ENCODE measurements around the gene PRLH. TPM values are rescaled to one million over a fixed set of nuclear protein-coding genes. Genes with fewer than 3 reads are reported as not detected.
A peak's percentile ranks its signal among the peaks of the same experiment; 100 is the strongest.

The PRLH gene
- polyA plus RNA-seq, 2 of the 4 experiments (the other 2 are of a cell fraction) = not detected

DNA sequence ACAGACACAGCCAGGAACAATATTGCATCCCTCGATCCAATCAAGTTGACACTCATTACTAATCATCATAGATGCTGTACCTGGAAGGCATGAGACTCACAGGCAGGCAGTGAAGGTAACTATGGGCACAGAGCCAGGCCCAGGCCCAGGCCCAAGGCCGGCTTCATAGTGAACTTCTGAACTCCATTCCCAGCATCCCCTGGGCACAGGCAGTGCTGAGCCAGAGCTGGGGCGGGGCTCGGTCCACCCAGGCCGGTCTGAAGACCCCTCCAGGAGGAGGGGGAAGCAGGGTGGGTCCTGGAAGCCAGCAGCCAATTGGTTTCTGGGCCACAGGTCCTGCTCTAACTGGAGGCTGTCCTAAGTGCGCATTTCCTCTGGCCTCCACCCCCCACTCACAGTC is 41.7 kb upstream of the PRLH start (continued):
- TF ChIP-seq EP300 (IDR thresholded peaks at IDR 0.05) = no peak
- no peak for TF ChIP-seq ESRRA (IDR thresholded peaks at IDR 0.05; ENCODE audit: borderline replicate concordance, low read length)
- TF ChIP-seq POLR2AphosphoS2 (conservative IDR thresholded peaks at IDR 0.05; ENCODE audit: low read length) = no peak
- TF ChIP-seq, protein P1, sequence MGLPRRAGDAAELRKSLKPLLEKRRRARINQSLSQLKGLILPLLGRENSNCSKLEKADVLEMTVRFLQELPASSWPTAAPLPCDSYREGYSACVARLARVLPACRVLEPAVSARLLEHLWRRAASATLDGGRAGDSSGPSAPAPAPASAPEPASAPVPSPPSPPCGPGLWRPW (IDR thresholded peaks at IDR 0.05) = no peak

DNA sequence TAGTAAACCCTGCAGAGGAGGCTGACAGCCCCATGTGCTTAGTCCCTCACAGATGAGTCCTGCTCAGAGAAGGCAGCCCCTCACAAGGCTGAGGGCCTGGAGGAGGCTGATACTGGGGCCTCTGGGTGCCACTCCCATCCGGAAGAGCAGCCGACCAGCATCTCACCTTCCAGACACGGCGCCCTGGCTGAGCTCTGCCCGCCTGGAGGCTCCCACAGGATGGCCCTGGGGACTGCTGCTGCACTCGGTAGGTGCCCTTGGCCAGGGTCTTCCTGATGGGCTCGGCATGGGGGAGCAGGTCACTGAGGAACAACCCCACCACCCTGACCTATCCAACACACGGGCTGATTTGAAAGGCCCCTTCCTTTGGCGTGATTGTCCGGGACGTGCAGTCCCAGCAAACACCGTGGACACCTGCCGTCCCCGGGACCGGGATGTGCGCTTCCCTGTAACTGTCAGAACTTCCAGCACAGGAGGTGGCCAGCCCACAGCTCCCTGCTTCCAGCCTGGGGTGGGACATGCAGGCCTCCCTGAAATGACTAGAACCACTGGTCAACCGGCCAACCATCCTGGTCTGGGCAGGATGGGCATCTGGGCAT is 40.7 kb upstream of the PRLH start:
- ATAC-seq = peak; percentile 14 to 28; a peak in 3 of 6 replicates

DNA sequence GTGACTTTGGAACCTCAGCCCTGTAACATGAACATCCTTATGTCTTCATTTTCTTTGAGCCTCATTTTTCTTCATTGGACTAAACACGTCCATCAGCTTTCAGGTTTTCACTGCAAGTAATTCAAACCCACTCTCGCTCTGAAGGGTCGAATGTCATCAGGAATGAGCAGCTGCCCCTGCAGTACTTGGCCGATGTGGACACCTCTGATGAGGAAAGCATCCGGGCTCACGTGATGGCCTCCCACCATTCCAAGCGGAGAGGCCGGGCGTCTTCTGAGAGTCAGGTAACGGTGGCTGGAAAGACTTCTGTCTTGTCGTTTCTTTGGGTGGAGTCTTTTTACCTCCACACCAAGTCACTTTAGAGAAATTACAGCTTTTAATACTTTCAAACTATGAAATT is 39.1 kb upstream of the PRLH start:
- DNase-seq (ENCODE audit: low read depth in 1 of 2, low spot score in 1 of 2) (no peak), ATAC-seq (no peak), FAIRE-seq (no peak)
- ChIA-PET CTCF (interaction anchor here (0.6 to 6.6 kb wide), 2 partner anchors 16 to 430 kb away, joined by 3 to 55 read pairs; no protein-coding TSS in a partner anchor), POLR2A (no interaction called here)
- no peak overlapping the region for H3K4me3 ChIP-seq
- TF ChIP-seq EP300 (IDR thresholded peaks at IDR 0.05) (no peak), NFE2L2 (conservative IDR thresholded peaks at IDR 0.05; ENCODE audit: low read length) (no peak), KDM5A (IDR thresholded peaks at IDR 0.05) (no peak), HOXB13 (CRISPR knock-in tag; IDR thresholded peaks at IDR 0.05; ENCODE audit: low read depth) (no peak), HEYL (CRISPR knock-in tag; IDR thresholded peaks at IDR 0.05) (no peak), RAD21 (conservative IDR thresholded peaks at IDR 0.05 in 1 of 2, IDR thresholded peaks at IDR 0.05 in 1 of 2) (no peak), MAFK (IDR thresholded peaks at IDR 0.05; ENCODE audit: partially characterized antibody) (no peak)
- no peaks in the 10 kb centered on the region for H3K9me3 ChIP-seq
- no peaks in the 10 kb centered on the region for H3K4me1 ChIP-seq
- 93% methylated on average over 11 of the region's 11 CpGs for WGBS (ENCODE audit: missing lambda C conversion rate)
- H3K27ac ChIP-seq = no peak overlapping the region
- no peak overlapping the region for H3K4me2 ChIP-seq

More for the DNA sequence above, 40.7 kb upstream of the PRLH start:
- FAIRE-seq = no peak
- no peaks in the 10 kb centered on the region for H3K9me3 ChIP-seq
- no peak for TF ChIP-seq GATA3 (IDR thresholded peaks at IDR 0.05; ENCODE audit: borderline replicate concordance)
- DNase-seq (ENCODE audit: low read depth in 1 of 2, low spot score in 1 of 2) = no peak
- H3K27ac ChIP-seq = peak overlapping the region in 1 of 2 experiments; percentile 35; a peak in 1 of 6 replicates
- H3K4me3 ChIP-seq = no peak overlapping the region
- 99% methylated on average over 13 of the region's 17 CpGs for WGBS (ENCODE audit: missing lambda C conversion rate)
- ChIA-PET CTCF (interaction anchor here (1.3 to 2.4 kb wide), 3 partner anchors 10 to 55 kb away, joined by 3 to 18 read pairs (median 8); no protein-coding TSS in a partner anchor), POLR2A (no interaction called here)
- no peaks in the 10 kb centered on the region for H3K4me1 ChIP-seq
- H3K4me2 ChIP-seq = no peak overlapping the region

DNA sequence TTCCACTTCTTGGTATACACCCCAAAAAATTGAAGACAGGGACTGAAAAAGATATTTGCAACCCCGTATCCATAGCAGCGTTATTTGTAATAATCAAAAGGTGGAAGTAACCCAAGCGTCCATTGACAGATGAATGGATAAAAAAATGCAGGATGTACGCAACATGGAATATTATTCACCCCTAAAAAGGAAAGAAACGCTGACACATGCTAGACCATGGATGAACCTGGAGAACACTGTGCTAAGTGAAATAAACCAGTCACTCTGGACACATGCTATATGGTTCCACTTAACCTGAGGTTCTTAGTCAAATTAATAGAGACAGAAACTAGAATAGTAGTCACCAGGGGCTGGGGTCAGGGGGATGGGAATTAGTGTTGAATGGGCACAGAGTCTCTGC is 38.6 kb upstream of the PRLH start:
- ChIA-PET POLR2A (no interaction called here), CTCF (interaction anchor here (1.0 to 6.6 kb wide), 2 partner anchors 16 to 44 kb away, joined by 4 to 55 read pairs; no protein-coding TSS in a partner anchor)
- Histone ChIP-seq H3K9me3 (no peaks in the 10 kb centered on the region), H3K4me3 (no peak overlapping the region), H3K4me2 (no peak overlapping the region), H3K4me1 (peaks cover under 1% of the 10 kb centered on the region; the same call in 1 of the 3 replicates), H3K27ac (no peak overlapping the region)
- TF ChIP-seq, protein P2, sequence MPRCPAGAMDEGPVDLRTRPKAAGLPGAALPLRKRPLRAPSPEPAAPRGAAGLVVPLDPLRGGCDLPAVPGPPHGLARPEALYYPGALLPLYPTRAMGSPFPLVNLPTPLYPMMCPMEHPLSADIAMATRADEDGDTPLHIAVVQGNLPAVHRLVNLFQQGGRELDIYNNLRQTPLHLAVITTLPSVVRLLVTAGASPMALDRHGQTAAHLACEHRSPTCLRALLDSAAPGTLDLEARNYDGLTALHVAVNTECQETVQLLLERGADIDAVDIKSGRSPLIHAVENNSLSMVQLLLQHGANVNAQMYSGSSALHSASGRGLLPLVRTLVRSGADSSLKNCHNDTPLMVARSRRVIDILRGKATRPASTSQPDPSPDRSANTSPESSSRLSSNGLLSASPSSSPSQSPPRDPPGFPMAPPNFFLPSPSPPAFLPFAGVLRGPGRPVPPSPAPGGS (IDR thresholded peaks at IDR 0.05) = no peak
- TF ChIP-seq CBX2 (IDR thresholded peaks at IDR 0.05; ENCODE audit: borderline replicate concordance, low read depth) (no peak), KDM1A (IDR thresholded peaks at IDR 0.05; ENCODE audit: low read depth) (peak; percentile 38; the same call in 1 of the 2 replicates), MAFK (IDR thresholded peaks at IDR 0.05; ENCODE audit: partially characterized antibody) (peak; percentile 69), JUN (IDR thresholded peaks at IDR 0.05) (no peak), NPAS2 (CRISPR knock-in tag; IDR thresholded peaks at IDR 0.05; ENCODE audit: borderline replicate concordance) (no peak), HOXA7 (CRISPR knock-in tag; IDR thresholded peaks at IDR 0.05) (0 out of 2 replicates have a peak, but pooled peaks have one; percentile 25)
- ATAC-seq = no peak
- FAIRE-seq = no peak
- 93% methylated on average over 5 of the region's 5 CpGs for WGBS (ENCODE audit: missing lambda C conversion rate)
- DNase-seq (ENCODE audit: low read depth in 1 of 2, low spot score in 1 of 2) = no peak

Data from A549 (cell line).